NCI-H1694 treated with DMSO at 0.1 percent for 48 hours (cell line): Measurements from ENCODE around the gene MRPL55.

Experiments
- DNase-seq: peaks from one replicate; lab custom pipeline; 2025; lab: John Stamatoyannopoulos, UW

Gene MRPL55

GRCh38 chr1:228109073-228109961 lies at the start of gene MRPL55:
Gene MRPL55 (minus strand): TSS chr1:228109299. CDS start chr1:228108260, 1,039 bp downstream.
- peak; percentile 82 for DNase-seq

GRCh38 chr1:228158151-228159007 lies 49.3 kb upstream of the MRPL55 start:
- DNase-seq: no peak

GRCh38 chr1:228157729-228158126 lies 48.6 kb upstream of the MRPL55 start:
- no peak for DNase-seq

GRCh38 chr1:228156941-228157728 lies 48.0 kb upstream of the MRPL55 start:
- no peak for DNase-seq

GRCh38 chr1:228156515-228156881 lies 47.4 kb upstream of the MRPL55 start:
- DNase-seq: no peak

GRCh38 chr1:228155596-228156514 lies 46.8 kb upstream of the MRPL55 start:
- no peak for DNase-seq

- no peak for DNase-seq
Observed at GRCh38 chr1:228154670-228155571, 45.8 kb upstream of the MRPL55 start.

GRCh38 chr1:228154021-228154669 lies 45.0 kb upstream of the MRPL55 start:
- no peak for DNase-seq

GRCh38 chr1:228152918-228153258 lies 43.8 kb upstream of the MRPL55 start:
- no peak for DNase-seq

DNA sequence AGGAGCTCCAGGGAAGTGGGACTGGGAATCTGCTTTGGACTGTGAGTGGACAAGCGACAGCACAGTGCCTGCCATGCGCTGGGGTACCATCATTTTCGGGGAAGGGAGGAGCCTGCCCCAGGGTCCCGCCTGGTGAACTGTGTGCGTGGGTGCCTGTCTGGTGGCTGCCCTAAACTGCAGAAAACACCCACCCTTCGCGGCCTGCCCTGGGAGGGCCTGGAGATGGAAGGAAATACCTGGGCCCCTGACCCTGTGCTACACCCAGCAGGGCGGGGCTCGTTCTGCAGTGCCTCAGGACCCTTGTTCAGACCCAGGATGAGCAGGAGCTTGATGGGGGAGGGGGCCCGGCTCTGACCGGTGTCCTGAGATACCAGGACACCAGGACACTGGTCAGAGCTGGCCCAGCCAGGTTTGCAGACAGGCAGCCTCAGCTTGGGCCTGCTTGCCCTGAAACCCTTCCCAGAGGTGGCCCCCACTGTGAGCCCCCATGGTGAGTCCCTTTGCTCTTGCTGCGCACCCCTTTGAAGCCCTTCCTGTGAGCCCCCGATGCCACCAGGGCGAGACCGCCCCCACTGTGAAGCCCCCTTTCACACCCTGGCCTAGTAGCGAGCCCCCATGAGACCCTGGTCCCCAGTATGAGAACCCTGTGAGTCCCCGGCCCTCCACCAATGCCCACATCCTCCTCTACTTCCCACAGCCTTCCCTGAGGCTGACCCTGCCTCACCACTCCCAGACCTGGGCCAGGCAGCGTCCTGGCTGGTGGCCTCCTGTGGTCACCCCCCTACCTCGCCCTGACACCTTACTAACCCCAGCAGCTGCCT lies 43.2 kb upstream of the MRPL55 start:
- DNase-seq: no peak

DNA sequence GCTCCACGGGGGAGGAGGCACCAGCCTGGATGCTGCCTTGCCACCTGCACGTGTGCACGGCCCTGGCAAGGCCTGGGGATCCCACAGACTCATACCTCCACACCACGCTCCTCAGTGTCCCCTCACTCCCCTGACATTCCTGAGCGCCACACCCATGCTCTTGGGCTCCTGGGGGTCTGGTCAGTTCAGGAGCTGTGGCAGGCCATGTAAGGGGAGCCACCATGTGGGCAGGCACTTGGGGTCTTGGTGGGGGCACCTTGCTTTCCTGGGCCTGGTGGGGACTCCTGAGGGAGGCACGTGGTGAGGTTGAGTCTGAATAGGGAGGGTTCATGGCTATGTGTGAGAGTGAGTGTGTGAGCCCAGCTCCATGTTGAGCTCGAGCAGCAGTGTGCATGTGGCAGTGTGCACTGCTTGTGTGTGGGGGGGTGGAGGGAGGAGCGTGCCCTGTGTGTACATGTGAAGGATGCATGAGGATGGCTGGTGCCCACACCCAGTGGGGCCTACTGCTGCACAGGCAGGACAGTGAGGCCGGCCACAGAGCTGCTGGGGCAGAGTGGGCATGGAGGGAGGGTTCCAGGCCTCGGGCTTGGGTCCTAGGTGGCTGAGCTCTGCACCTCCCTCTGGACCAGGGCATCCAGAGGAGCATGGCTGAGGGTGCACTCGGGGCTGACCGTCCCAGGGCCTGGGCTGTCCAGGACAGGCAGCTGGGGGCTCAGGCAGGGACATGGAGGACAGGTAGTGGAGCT lies 42.3 kb upstream of the MRPL55 start:
- DNase-seq: no peak

DNA sequence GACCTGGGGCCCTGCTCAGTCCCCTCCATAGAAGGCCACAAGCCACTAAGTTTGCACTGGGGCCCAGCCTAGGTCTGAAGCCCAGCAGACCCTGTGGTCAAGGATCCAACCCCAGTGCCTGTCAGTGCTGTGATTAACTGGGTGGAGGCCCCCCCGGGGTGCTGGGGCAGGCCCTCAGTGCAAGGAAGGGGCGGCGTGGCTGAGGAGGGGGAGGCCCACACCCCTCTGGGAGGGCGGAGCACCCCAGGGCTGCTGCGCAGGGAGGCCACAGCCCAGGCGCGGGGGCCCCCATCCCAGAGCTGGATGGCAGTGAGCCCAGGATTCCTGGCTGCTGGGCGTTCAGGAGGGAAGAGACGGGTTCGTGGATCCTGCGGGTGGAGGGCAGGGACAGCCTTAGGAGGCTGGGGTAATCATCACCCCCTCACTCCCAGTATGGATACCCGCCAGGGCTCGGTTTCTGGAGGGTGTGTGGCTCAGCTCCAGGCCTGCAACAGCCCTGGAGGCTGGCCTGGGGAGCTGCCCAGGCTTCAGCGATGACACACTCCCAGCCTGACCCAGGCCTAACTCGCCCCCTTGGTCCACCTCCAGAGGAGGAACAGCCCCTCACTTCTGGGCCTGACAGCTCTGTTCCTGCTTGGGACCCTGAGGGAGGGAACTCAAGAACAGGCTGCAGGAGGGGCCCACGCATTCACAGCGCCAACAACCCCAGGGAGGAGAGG lies 41.5 kb upstream of the MRPL55 start:
- no peak for DNase-seq

- no peak for DNase-seq
Observed at GRCh38 chr1:228150120-228150460, 41.0 kb upstream of the MRPL55 start.

DNA sequence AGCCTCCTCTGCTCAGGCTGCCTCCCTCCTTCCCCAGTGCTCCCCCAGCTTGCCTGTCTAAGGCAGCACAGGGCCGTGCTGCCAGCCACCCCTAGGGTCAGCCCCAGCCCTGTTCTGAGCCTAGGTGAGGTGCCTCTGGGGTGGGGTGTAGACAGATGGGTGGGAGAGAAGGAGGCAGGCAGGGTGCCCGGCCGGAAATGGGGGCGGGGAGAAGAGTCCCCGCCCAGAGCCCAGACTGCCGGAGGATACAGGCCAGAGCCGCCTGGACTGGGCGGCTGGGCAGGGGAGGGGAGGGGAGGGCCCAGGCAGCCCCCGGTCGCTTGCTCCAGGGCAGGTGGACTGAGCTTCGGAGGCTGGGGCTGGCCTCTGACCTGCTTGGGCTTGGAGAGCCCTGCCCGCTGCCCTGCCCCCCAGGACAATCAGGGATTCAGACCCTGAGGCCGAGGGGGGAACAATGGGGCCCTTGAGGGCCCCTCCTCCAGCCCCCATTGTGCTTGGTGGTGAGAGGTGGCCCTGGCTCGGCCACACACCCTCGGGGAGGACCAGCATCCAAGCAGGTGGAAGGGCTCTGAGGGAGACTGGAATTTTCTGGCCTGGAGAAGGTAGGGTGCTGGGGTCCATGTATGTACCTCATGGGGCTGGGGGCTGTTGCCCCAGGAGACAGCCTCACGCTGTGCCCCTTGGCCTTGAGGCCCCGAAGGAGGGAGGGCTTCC lies 40.5 kb upstream of the MRPL55 start, which contains the start of gene GJC2:
TSS of gene GJC2 (plus strand) at position 525 of the 714 bp plus-strand sequence. CDS start 7,829 bp downstream, outside the sequence.
- no peak for DNase-seq

- DNase-seq: no peak
Observed at GRCh38 chr1:228148935-228149405, 39.9 kb upstream of the MRPL55 start.

- no peak for DNase-seq
Observed at GRCh38 chr1:228148196-228148861, 39.2 kb upstream of the MRPL55 start.
